GM12878 (cell line): ENCODE results near the gene PRR29. TPM values are rescaled to one million over a fixed set of nuclear protein-coding genes. Genes with fewer than 3 reads are reported as not detected.

Experiments
- ATAC-seq: fragments of 200-7000 bp; cut with Tn5 transposase; 3 replicates; pipeline ENCODE4 v1.9.1; 2020; ENCODE audit warnings: mild to moderate bottlenecking, moderate library complexity
- BruUV-seq: library from RNA; stranded (reverse); fragments of 400-500 nt; replicated peaks from 2 replicates; lab custom pipeline; 2021; lab: Mats Ljungman, UMichigan
- CTCF ChIA-PET: fragments of 300-600 bp; sonication (Branson Sonifier 250); formaldehyde crosslinking; extraction: SDS; loops from one replicate; lab custom pipeline; 2021; ENCODE audit warnings: inconsistent platforms; lab: Yijun Ruan, JAX
- POLR2A ChIA-PET: fragments of 350-600 bp; formaldehyde crosslinking; extraction: SDS; loops from one replicate; lab custom pipeline; 2021; ENCODE audit warnings: inconsistent platforms; lab: Charles Lee
- RAD21 ChIA-PET: fragments of 300-600 bp; sonication (Branson Sonifier 250); formaldehyde crosslinking; loops from one replicate; lab custom pipeline; 2023; ENCODE audit warnings: antibody characterized with exemption; ENCODE audit not compliant: unreplicated experiment; lab: Charles Lee
- SMC1A ChIA-PET: fragments of 300-600 bp; sonication (Branson Sonifier 250); formaldehyde crosslinking; loops from one replicate; lab custom pipeline; 2023; ENCODE audit not compliant: unreplicated experiment, uncharacterized antibody; lab: Charles Lee
- DNase-seq: peaks from one replicate; pipeline ENCODE4 v3.0.0-alpha.2; 2011; ENCODE audit warnings: low read depth, low spot score
- FAIRE-seq: peaks from 3 replicates; lab custom pipeline; 2011; peaks lifted over from hg19 to GRCh38; lab: Jason Lieb, UNC
- H2AFZ ChIP-seq: 2 replicates; pipeline ENCODE4 v1.6.0; 2011; ENCODE audit warnings: low read depth, low read length, control low read depth; ENCODE audit not compliant: control insufficient read depth
- H3K27ac ChIP-seq: 2 replicates; pipeline ENCODE4 v1.5.1; 2011; ENCODE audit warnings: control low read depth; ENCODE audit not compliant: control insufficient read depth, insufficient read depth
- H3K27me3 ChIP-seq, 2 experiments: replicated peaks in 1 of 2; 2 replicates each; pipeline versions ENCODE4 v1.6.0 to v1.6.1; 2011; ENCODE audit warnings: low read length in 1 of 2; ENCODE audit not compliant: control insufficient read depth in 2 of 2, insufficient read depth in 2 of 2
- H3K36me3 ChIP-seq, 2 experiments: 2 replicates each; pipeline ENCODE4 v1.5.1; 2011; ENCODE audit warnings: low read length in 1 of 2; ENCODE audit not compliant: control insufficient read depth in 2 of 2, insufficient read depth in 2 of 2
- H3K4me1 ChIP-seq: 2 replicates; pipeline ENCODE4 v1.6.1; 2011; ENCODE audit warnings: mild to moderate bottlenecking, low read length, moderate library complexity, mixed read lengths; ENCODE audit not compliant: control insufficient read depth, insufficient read depth
- H3K4me2 ChIP-seq: 2 replicates; pipeline ENCODE4 v1.6.0; 2011; ENCODE audit warnings: control low read depth; ENCODE audit not compliant: control insufficient read depth, insufficient read depth
- H3K4me3 ChIP-seq: fragments of 200-600 bp; sonication (generic); 2 replicates; pipeline ENCODE4 v1.5.1; 2016
- H3K79me2 ChIP-seq: 2 replicates; pipeline ENCODE4 v1.6.0; 2011; ENCODE audit warnings: low read length; ENCODE audit not compliant: control insufficient read depth, insufficient read depth
- H3K9ac ChIP-seq: 2 replicates; pipeline ENCODE4 v1.8.0; 2011; ENCODE audit warnings: low read length, control low read depth, mixed read lengths; ENCODE audit not compliant: control insufficient read depth, insufficient read depth
- H3K9me3 ChIP-seq: replicated peaks from 3 replicates; pipeline ENCODE4 v1.5.1; 2011; ENCODE audit warnings: mild to moderate bottlenecking, low read length; ENCODE audit not compliant: control insufficient read depth, insufficient read depth
- H4K20me1 ChIP-seq: 2 replicates; pipeline ENCODE4 v1.6.0; 2011; ENCODE audit not compliant: control insufficient read depth, insufficient read depth
- BRCA1 ChIP-seq: IDR thresholded peaks from 2 replicates; pipeline ENCODE4 v1.6.1; 2011; ENCODE audit warnings: low read depth, low read length, improper control_type of control experiment
- MAX ChIP-seq: IDR thresholded peaks from 2 replicates; pipeline ENCODE4 v1.6.1; 2012; ENCODE audit warnings: low read depth, low read length, improper control_type of control experiment
- MYC ChIP-seq: IDR thresholded peaks from 2 replicates; pipeline ENCODE4 v1.6.1; 2011; ENCODE audit warnings: mild to moderate bottlenecking, low read length, moderate library complexity, inconsistent platforms; ENCODE audit not compliant: insufficient read depth, insufficient replicate concordance, insufficient read length, severe bottlenecking
- POLR2AphosphoS5 ChIP-seq: IDR thresholded peaks from 2 replicates; pipeline ENCODE4 v1.6.1; 2011; ENCODE audit warnings: mild to moderate bottlenecking, low read length, inconsistent platforms
- SIN3A ChIP-seq: IDR thresholded peaks from 2 replicates; pipeline ENCODE4 v1.6.1; 2012; ENCODE audit warnings: low read depth, low read length, improper control_type of control experiment
- TCF3 ChIP-seq: IDR thresholded peaks from 2 replicates; pipeline ENCODE4 v1.6.1; 2012; ENCODE audit warnings: low read depth, mild to moderate bottlenecking, low read length, borderline replicate concordance; ENCODE audit not compliant: insufficient read depth
- WGBS: methylation state at CpG from one replicate; pipeline ENCODE4 v1.1.6; 2016; ENCODE audit warnings: low lambda C conversion rate; ENCODE audit not compliant: insufficient replicate concordance, insufficient coverage; ENCODE audit errors: missing lambda C conversion rate; 5-methylcytosine and 5-hydroxymethylcytosine counted together
- in situ Hi-C: fragments of 300-500 bp; cut with MboI; formaldehyde crosslinking; loops from 9 replicates; pipeline ENCODE4 v1.14.3; 2018; ENCODE audit warnings: mixed read lengths
- intact Hi-C: fragments of 100-400 bp; cut with micrococcal nuclease; formaldehyde crosslinking; loops from one replicate; pipeline ENCODE4 v1.14.2; 2022; ENCODE audit not compliant: unreplicated experiment
- polyA plus RNA-seq, 11 experiments: library from polyadenylated mRNA; depleted of rRNA in 4 of 11; unstranded in 6 of 11; stranded (reverse) in 5 of 11; fragments of >200 nt; fragmentation: Nextera tagmentation in 4 of 11; fragmentation: Illumina TruSeq in 1 of 11; extraction: Ambion mirVana in 4 of 11; extraction: Trizol in 1 of 11; gene quantifications; 1 replicate in 1 of 11; 2 replicates in 10 of 11; pipeline versions ENCODE4 v1.2.1 to v1.2.3, GENCODE V29; 2011 to 2016; ENCODE audit warnings: inconsistent platforms in 2 of 11, missing spikeins in 2 of 11, low read depth in 1 of 11
- total RNA-seq, 4 experiments: library from RNA; depleted of rRNA in 3 of 4; stranded (reverse); fragments of >200 nt in 3 of 4; fragmentation: Illumina TruSeq in 1 of 4; extraction: Trizol in 1 of 4; gene quantifications; 2 replicates each; pipeline versions ENCODE4 v1.2.1 to v1.2.3, GENCODE V29; 2013 to 2021

The PRR29 gene
- total and polyA plus RNA-seq, 10 of the 15 experiments (the other 5 are each of a cell fraction or from before 2014, with no cell fraction given): 0.01 to 2.4 (median 0.18) TPM; not detected in 3

GRCh38 chr17:64002658-64003525, 4.7 kb downstream of the PRR29 start:
- in situ Hi-C loops: no loop called here
- Histone ChIP-seq H3K9me3 (no peaks in the 10 kb centered on the region), H3K9ac (no peak overlapping the region), H3K4me1 (peaks cover 2% of the 10 kb centered on the region), H3K4me3 (no peak overlapping the region), H3K27me3 (peaks cover 0 to 1% of the 10 kb centered on the region in 2 experiments; a peak in 2 of 4 replicates), H3K27ac (no peak overlapping the region), H2AFZ (no peak overlapping the region), H3K36me3 (peaks cover 8 to 17% of the 10 kb centered on the region in 2 experiments; a peak in 3 of 4 replicates), H3K79me2 (no peaks in the 10 kb centered on the region), H3K4me2 (no peak overlapping the region), H4K20me1 (no peaks in the 10 kb centered on the region)
- ATAC-seq (no peak), FAIRE-seq (no peak), DNase-seq (no peak)
- ChIA-PET CTCF (interaction anchor here (1.4 kb wide), 1 partner anchor 12 kb away, joined by 3 read pairs; no protein-coding TSS in a partner anchor), POLR2A (no interaction called here), SMC1A (no interaction called here), RAD21 (no interaction called here)
- intact Hi-C loops: no loop called here
- TF ChIP-seq BRCA1: no peak
- TF ChIP-seq POLR2AphosphoS5: no peak
- no peak for TF ChIP-seq MAX
- TF ChIP-seq TCF3: no peak
- no peak for TF ChIP-seq SIN3A
- no peak for TF ChIP-seq MYC
- WGBS: 86% methylated on average over 22 of the region's 22 CpGs
- no TSS peak for BruUV-seq
